Neuron (in vitro differentiated cells): ENCODE results near the gene C9.

Source experiments
- H2AFZ ChIP-seq: one replicate; pipeline ENCODE4 v1.6.1; 2013; ENCODE audit warnings: low read depth, mild to moderate bottlenecking, inconsistent platforms, low read length, moderate library complexity
- H3K27me3 ChIP-seq: one replicate; pipeline ENCODE4 v1.6.1; 2013; ENCODE audit warnings: low read length; ENCODE audit not compliant: insufficient read depth
- H3K36me3 ChIP-seq: one replicate; pipeline ENCODE4 v1.6.1; 2013; ENCODE audit warnings: low read length; ENCODE audit not compliant: insufficient read depth
- H3K4me1 ChIP-seq: one replicate; pipeline ENCODE4 v1.6.1; 2013; ENCODE audit warnings: low read length; ENCODE audit not compliant: insufficient read depth
- H3K4me3 ChIP-seq: 2 replicates; pipeline ENCODE4 v1.5.1; 2013; ENCODE audit warnings: mild to moderate bottlenecking, low read length, moderate library complexity
- H3K9me3 ChIP-seq: one replicate; pipeline ENCODE4 v1.6.1; 2013; ENCODE audit warnings: low read length

C9 gene

DNA sequence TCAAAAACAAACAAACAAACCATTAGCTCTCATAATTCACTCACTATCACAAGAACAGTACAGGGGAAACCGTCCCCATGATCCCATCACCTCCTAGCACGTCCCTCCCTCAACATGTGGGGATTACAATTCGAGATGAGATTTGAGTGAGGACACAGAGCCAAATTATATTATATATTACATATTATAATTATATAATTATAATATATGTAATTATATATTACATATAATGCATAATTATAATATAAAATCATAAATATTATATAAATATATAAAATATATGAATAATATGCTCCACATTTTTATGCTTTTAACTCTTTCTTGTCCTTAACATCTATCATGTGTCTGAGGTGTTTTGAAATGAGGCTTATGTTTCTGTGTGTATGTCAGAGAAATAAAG is 3.4 kb upstream of the C9 start:
- Histone ChIP-seq H3K27me3 (no peaks in the 10 kb centered on the region), H3K4me1 (no peaks in the 10 kb centered on the region), H2AFZ (no peak overlapping the region), H3K4me3 (no peak overlapping the region), H3K9me3 (no peaks in the 10 kb centered on the region), H3K36me3 (no peaks in the 10 kb centered on the region)

DNA sequence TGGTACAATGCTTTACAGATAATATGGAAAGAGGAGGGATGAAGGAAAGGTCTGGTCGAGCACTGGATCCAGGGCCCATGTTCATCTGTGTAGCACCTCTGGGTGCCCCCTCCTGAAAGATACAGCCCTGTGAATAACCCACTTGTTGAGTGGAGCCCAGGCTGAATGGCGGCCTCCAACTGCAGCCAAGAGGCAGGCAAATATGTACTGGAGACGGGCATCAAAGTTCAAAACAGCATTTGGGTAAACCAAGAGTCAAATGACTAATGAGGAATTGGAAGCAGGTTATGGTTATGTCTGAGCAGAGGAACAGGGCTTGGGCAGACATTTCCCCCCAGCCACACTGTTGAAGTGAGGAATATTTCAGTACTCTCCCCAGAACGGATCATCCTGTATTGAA is 1.1 kb downstream of the C9 start:
- Histone ChIP-seq H3K27me3 (no peaks in the 10 kb centered on the region), H3K9me3 (no peaks in the 10 kb centered on the region), H2AFZ (no peak overlapping the region), H3K36me3 (no peaks in the 10 kb centered on the region), H3K4me1 (no peaks in the 10 kb centered on the region), H3K4me3 (no peak overlapping the region)

DNA sequence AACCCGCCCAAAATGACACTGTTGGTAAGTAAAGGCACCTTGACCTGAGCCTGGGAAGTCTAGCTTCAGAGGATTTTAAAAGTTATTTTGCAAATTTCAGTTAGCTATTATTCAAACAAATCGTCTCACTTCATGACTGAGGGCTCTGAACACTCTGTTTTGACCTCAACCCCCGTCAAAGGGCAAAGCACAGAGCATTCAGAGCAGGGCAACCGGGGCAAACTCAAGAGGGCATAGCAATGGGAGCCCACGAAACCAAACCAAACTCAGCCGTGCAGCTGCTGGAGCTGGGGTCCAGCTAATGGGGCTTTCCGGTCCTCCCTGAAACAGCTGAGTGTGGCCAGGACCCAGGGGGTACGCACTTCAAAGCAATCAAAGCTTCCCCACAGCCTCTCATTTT is 1.6 kb downstream of the C9 start:
- H3K27me3 ChIP-seq: no peaks in the 10 kb centered on the region
- no peaks in the 10 kb centered on the region for H3K36me3 ChIP-seq
- H3K4me1 ChIP-seq: no peaks in the 10 kb centered on the region
- H3K9me3 ChIP-seq: no peaks in the 10 kb centered on the region
- H3K4me3 ChIP-seq: no peak overlapping the region
- no peak overlapping the region for H2AFZ ChIP-seq

DNA sequence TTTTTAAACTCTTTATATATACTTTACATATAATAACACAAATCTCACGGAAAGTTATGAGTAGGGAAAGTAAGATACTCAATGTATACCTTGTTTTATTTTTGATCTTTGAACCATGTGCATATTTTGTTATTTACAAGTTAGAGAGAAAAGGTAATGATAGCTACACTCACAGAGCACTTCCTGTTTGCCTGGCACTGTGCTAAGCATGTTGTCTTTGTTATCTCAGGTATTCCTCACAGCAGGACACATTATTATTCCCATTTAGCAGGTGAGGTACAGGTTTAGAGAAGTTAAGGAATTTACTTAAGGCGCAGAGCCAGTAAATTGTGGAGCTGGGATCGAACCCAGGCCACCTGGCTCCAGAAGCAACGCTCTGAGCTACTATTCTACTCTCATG is 3.0 kb downstream of the C9 start:
- H2AFZ ChIP-seq: no peak overlapping the region
- no peaks in the 10 kb centered on the region for H3K27me3 ChIP-seq
- H3K4me3 ChIP-seq: no peak overlapping the region
- no peaks in the 10 kb centered on the region for H3K9me3 ChIP-seq
- H3K36me3 ChIP-seq: no peaks in the 10 kb centered on the region
- no peaks in the 10 kb centered on the region for H3K4me1 ChIP-seq

DNA sequence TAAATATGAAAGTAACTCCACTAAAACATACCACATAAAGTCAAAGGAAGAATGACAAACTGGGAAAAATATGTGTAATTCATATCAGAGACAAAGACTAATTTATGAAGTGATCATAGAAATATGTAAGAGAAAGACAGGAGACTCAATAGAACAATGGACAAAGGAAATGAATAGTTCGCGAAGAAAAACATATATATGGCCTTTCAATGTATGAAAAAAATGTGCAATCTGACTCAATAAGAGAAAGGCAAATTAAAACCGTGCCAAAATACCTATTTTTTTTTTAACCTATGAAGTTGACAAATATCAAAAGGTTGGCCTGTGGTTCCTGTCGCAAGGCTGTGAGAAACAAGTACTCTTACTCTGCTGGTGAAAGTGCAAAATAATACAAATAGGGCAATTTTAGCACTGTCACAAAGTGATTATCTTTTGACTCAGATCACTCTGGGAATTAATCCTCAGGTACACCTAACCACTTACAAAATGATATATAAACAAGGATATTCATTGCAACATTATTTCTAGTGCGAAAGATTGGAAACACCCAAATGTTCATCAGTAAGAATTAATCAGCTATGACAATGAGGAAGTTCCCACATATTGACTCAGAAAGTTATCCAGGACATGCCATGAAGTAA is 3.7 kb downstream of the C9 start:
- H3K36me3 ChIP-seq: no peaks in the 10 kb centered on the region
- no peaks in the 10 kb centered on the region for H3K4me1 ChIP-seq
- H2AFZ ChIP-seq: no peak overlapping the region
- H3K4me3 ChIP-seq: no peak overlapping the region
- H3K27me3 ChIP-seq: no peaks in the 10 kb centered on the region
- H3K9me3 ChIP-seq: no peaks in the 10 kb centered on the region

DNA sequence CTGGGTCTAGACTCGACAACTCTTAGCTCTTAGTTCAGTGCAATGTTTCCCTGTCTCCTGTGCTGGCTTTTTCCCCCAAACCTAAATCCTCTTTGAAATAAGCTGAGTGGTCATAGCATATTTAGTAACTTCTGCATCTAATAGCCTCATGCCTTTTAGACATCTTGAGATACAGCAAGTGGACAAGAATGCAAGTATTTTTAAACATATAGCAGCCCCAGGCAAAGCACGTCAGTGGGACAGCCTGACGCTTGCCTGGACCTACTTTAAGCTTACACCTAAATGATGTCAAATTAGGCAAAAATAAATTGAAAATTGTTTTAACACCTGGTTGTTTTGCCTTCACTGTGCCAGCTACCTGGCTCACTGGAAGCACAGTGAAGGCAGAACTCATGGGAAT is 8.0 kb downstream of the C9 start:
- Histone ChIP-seq H3K27me3 (no peaks in the 10 kb centered on the region), H3K9me3 (no peaks in the 10 kb centered on the region), H3K4me3 (no peak overlapping the region), H3K36me3 (no peaks in the 10 kb centered on the region), H2AFZ (no peak overlapping the region), H3K4me1 (no peaks in the 10 kb centered on the region)

DNA sequence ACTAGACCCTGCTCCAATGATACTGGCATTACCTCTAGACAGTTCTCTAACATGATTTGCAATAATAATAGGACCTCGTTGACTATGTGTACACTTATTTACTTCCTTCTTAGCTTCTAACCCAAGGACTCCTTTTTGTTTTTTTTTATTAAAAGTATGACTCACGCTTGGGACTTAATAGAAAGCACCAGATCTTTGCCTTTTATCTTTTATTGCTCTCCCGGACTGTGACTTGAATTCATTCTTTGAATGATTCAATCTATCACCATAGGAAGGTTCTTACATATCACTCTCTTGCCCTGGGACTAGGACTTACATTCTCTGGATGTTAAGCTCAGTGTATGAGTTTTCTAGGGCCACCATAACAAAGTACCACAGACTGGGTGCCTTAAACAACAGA is 9.0 kb downstream of the C9 start:
- Histone ChIP-seq H3K9me3 (no peaks in the 10 kb centered on the region), H3K27me3 (no peaks in the 10 kb centered on the region), H3K4me1 (no peaks in the 10 kb centered on the region), H3K4me3 (no peak overlapping the region), H3K36me3 (no peaks in the 10 kb centered on the region), H2AFZ (no peak overlapping the region)

DNA sequence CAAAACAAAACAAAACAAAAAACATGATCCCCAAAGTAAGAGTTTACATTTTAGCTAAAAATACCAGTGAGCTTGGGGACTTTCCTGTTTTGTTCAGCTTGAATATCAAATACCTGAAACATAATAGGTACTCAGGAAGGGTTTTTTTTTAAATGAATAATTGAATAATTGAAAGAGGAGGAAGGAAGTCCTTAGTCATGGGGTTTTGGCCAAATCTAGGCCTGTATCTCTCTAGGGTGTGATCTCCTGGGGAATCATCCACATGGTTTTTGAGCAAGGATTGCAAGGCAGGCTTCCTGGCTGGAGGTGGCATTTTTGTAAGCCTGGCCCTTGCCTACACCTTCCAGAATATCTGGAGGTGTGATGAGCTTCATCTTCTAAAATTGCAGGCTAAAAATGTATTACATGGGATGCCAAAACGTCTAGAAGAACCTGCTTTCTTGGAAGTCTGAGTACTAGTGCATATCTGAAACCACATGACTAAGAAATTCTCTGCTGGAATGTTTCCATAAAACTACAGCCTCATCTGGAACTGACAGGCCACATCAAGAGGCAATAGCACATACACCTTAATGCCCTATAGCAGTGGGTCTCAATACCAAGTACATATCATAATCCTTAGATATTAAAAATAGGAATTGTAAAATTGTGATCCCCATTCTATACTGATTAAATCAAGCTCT is 10.4 kb downstream of the C9 start:
- no peaks in the 10 kb centered on the region for H3K4me1 ChIP-seq
- H3K4me3 ChIP-seq: no peak overlapping the region
- H3K27me3 ChIP-seq: no peaks in the 10 kb centered on the region
- H3K36me3 ChIP-seq: no peaks in the 10 kb centered on the region
- H2AFZ ChIP-seq: no peak overlapping the region
- no peaks in the 10 kb centered on the region for H3K9me3 ChIP-seq

DNA sequence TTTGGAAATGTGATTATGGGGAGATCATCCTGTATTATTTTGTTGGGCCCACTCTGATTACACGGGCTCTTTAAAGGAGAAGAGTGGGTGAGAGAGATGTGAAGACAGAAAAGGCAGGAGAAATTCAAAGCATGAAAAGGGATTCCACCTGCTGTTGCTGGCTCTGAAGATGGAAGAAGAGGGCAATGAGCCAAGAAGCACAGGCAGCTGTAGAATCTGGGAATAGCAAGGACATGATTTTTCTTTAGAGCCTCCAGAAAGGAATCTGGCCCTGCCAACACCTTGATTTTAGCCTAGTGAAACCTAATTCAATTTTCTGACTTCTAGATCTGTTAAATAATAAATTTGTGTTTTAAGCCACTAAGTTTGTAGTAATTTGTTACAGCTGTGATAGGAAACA is 11.3 kb downstream of the C9 start:
- no peaks in the 10 kb centered on the region for H3K4me1 ChIP-seq
- no peaks in the 10 kb centered on the region for H3K27me3 ChIP-seq
- no peaks in the 10 kb centered on the region for H3K9me3 ChIP-seq
- no peaks in the 10 kb centered on the region for H3K36me3 ChIP-seq
- no peak overlapping the region for H2AFZ ChIP-seq
- H3K4me3 ChIP-seq: no peak overlapping the region

DNA sequence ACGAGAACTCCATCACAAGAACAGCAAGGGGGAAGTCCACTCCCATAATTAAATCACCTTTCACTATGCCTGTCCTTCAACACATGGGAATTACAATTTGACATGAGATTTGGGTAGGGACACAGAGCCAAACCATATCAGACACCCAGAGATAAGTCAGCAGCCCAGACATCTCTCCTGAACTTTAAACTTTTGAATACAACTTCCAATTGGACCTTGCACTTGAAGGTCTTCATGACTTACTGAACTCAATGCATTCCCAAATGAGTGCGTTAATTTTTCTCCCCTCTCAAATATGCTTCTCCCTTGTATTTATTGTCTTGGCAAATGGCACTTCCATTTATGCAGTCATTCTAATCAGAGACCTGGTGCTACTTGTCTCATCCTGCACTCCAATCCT is 12.1 kb downstream of the C9 start:
- Histone ChIP-seq H3K4me3 (no peak overlapping the region), H3K27me3 (no peaks in the 10 kb centered on the region), H3K4me1 (no peaks in the 10 kb centered on the region), H3K36me3 (no peaks in the 10 kb centered on the region), H3K9me3 (no peaks in the 10 kb centered on the region), H2AFZ (no peak overlapping the region)

DNA sequence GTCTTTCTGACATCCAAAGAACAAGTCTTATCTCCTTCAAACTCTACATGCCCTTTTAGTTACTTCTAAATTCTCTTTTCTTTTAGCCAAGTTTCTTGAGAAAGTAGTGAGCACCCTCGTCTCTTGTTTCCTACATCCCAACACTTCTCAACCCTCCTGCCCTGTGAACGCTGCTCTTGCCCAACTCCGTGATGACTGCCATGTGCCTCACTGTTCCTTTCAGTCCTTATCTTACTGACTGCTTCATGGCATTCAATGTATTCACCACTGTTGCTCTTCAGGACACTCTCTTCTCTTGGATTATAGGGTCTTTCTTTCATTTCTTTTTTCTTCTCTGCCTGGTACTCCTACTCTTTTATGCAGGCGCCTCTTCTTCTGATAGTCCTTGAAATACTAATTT is 14.8 kb downstream of the C9 start:
- Histone ChIP-seq H3K4me1 (no peaks in the 10 kb centered on the region), H3K36me3 (no peaks in the 10 kb centered on the region), H3K27me3 (no peaks in the 10 kb centered on the region), H3K4me3 (no peak overlapping the region), H3K9me3 (no peaks in the 10 kb centered on the region), H2AFZ (no peak overlapping the region)

DNA sequence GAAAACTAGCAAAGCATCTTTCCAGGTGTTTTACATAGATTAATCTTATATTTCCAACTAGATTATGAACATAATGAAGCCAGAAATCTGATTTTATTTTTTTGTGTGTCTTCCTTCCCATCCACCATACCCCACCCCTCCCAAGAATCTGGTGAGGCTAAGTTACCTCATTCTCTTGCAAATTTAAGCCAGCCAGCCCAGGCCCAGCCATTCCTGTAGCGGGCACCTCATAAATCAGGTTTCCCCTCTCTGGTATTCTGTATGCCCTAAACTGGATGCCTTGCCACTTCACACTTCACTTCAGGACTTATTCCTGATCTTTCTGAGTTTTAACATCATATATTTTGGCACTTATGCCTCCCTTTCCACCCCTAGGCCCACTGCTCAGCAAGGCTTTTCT is 21.8 kb downstream of the C9 start:
- Histone ChIP-seq H3K4me3 (no peak overlapping the region), H3K4me1 (no peaks in the 10 kb centered on the region), H3K36me3 (no peaks in the 10 kb centered on the region), H3K9me3 (no peaks in the 10 kb centered on the region), H3K27me3 (no peaks in the 10 kb centered on the region), H2AFZ (no peak overlapping the region)

DNA sequence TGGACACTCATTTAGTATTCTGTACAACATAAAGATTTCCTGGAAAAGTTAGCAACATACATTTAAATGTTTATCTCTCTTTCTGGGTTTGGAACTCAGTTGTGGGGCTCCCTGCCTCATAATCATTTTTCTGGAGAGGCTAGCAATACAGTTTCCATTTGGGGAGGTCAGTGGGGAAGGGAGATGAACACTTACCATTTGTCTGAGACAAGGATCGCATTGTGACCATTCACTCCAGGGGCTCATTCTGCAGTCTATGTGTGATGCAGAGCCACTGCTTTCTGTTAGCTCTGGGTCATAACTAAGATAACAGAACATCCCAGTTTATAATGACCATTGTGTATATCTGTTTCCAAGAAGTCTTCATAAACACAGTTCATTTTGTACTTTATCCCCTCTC is 22.4 kb downstream of the C9 start:
- no peak overlapping the region for H3K4me3 ChIP-seq
- no peaks in the 10 kb centered on the region for H3K36me3 ChIP-seq
- H3K4me1 ChIP-seq: no peaks in the 10 kb centered on the region
- H3K9me3 ChIP-seq: no peaks in the 10 kb centered on the region
- H2AFZ ChIP-seq: no peak overlapping the region
- no peaks in the 10 kb centered on the region for H3K27me3 ChIP-seq

DNA sequence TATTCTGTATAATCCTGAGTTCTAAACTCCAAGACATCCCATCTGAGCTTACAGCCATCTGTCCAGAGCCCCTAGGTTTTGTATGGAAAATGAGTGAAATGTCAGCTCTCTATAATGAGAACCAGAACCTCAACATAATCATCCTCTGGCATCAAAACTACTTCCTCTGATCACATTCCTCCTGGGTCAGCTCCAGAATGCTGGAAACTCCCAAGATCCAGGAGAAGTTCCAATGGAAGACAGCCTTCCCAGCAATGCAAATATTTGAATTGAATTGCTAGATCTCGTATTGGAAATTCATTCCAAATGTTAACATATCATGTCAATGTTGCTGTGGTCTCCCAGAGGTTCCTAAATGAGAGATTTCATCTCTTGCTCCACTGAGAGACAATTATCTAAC is 23.8 kb downstream of the C9 start:
- H3K27me3 ChIP-seq: no peaks in the 10 kb centered on the region
- H3K9me3 ChIP-seq: no peaks in the 10 kb centered on the region
- H3K4me1 ChIP-seq: no peaks in the 10 kb centered on the region
- no peak overlapping the region for H3K4me3 ChIP-seq
- no peaks in the 10 kb centered on the region for H3K36me3 ChIP-seq
- H2AFZ ChIP-seq: no peak overlapping the region
